OCI-LY7 (cell line): Measurements from ENCODE around the gene FHOD3.

Experiments
- CTCF ChIP-seq: fragments of 200-600 bp; sonication (generic); conservative IDR thresholded peaks from 2 replicates; pipeline ENCODE4 v1.5.1; 2014; ENCODE audit warnings: mild to moderate bottlenecking, antibody characterized with exemption, low read length, moderate library complexity, mixed read lengths
- EZH2phosphoT487 ChIP-seq: fragments of 200-600 bp; sonication (generic); IDR thresholded peaks from 2 replicates; pipeline ENCODE4 v1.6.1; 2018; ENCODE audit warnings: low read depth, borderline replicate concordance, mild to moderate bottlenecking, mixed run types, antibody characterized with exemption, low read length, moderate library complexity, mixed read lengths

GRCh38 chr18:36311026-36311570 is 13.6 kb downstream of the FHOD3 start:
- TF ChIP-seq CTCF (no peak), EZH2phosphoT487 (no peak)
